ENCODE measurements around the gene CCDC102B.
A peak's percentile ranks its signal among the peaks of the same experiment; 100 is the strongest.

The CCDC102B gene

DNA sequence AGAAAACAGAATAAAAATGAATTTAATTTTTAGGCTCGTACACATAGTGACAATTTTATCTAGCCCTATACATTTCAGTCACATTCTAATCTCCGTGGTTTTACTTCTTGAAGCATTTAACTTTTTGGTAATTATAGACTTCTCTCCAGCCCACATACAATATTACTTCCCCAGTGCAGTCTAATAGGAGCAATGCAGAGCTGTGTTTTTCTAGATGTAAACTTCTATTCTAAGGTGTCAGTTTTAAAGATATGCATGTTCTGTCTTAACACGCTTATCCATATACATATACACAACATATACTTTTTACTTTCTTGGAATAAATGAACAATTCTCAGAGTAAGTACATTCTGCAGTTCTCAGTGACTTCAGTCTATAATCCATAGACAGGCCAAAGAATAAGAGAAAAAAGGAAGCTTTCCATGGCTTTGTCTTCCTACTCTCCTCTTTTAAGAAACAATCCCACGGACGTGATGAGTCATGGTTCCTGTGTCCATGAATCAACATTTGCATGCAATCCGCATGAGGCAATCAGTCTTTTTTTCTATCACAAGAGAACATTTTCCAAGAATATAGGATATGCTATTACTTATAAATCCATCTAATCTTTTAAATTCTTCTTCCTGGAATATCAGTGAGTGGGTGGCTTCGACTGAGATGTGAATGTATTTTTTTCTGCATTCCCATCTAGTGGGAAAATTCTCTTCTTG, 42.8 kb downstream of the CCDC102B start:
- no peak overlapping the region for H3K27ac ChIP-seq (ENCODE audit: insufficient read depth in 1 of 2, low read depth in 1 of 2, low read length in 2 of 2, poor library complexity in 1 of 2, severe bottlenecking in 2 of 2)

GRCh38 chr18:68841301-68841700, 43.4 kb downstream of the CCDC102B start:
- H3K36me3 ChIP-seq (ENCODE audit: control insufficient read depth in 4 of 4, insufficient read depth in 4 of 4, low read length in 3 of 4) = no peaks in the 10 kb centered on the region
- H3K27ac ChIP-seq (ENCODE audit: insufficient read depth in 1 of 2, low read depth in 1 of 2, low read length in 2 of 2, poor library complexity in 1 of 2, severe bottlenecking in 2 of 2) = no peak overlapping the region
- POLR2A ChIA-PET = no interaction called here
- H3K4me3 ChIP-seq (ENCODE audit: control insufficient read depth in 1 of 7, extremely low read depth in 1 of 7, insufficient read depth in 4 of 7, low read depth in 2 of 7, low read length in 6 of 7) = no peak overlapping the region
- H3K27me3 ChIP-seq (replicated peaks in 2 of 5; ENCODE audit: control insufficient read depth in 4 of 5, insufficient read depth in 5 of 5, low read length in 4 of 5) = no peaks in the 10 kb centered on the region
- H3K9me3 ChIP-seq (ENCODE audit: control extremely low read depth in 1 of 5, control insufficient read depth in 4 of 5, insufficient read depth in 2 of 5, low read depth in 1 of 5, low read length in 4 of 5) = no peaks in the 10 kb centered on the region
- H3K4me1 ChIP-seq (ENCODE audit: control extremely low read depth in 1 of 4, control insufficient read depth in 4 of 4, insufficient read depth in 4 of 4, low read length in 3 of 4) = peaks cover 0 to 8% (median 2%) of the 10 kb centered on the region in 4 experiments
- no peak for DNase-seq
- CTCF ChIA-PET = no interaction called here

More for the DNA sequence above, 42.8 kb downstream of the CCDC102B start:
- H3K4me3 ChIP-seq (ENCODE audit: control insufficient read depth in 1 of 7, extremely low read depth in 1 of 7, insufficient read depth in 4 of 7, low read depth in 2 of 7, low read length in 6 of 7) = no peak overlapping the region
- no peaks in the 10 kb centered on the region for H3K36me3 ChIP-seq (ENCODE audit: control insufficient read depth in 4 of 4, insufficient read depth in 4 of 4, low read length in 3 of 4)
- DNase-seq = peak in 2 of 3 donors; percentile 9
- POLR2A ChIA-PET = no interaction called here
- H3K27me3 ChIP-seq (replicated peaks in 2 of 5; ENCODE audit: control insufficient read depth in 4 of 5, insufficient read depth in 5 of 5, low read length in 4 of 5) = no peaks in the 10 kb centered on the region
- H3K9me3 ChIP-seq (ENCODE audit: control extremely low read depth in 1 of 5, control insufficient read depth in 4 of 5, insufficient read depth in 2 of 5, low read depth in 1 of 5, low read length in 4 of 5) = no peaks in the 10 kb centered on the region
- WGBS (ENCODE audit: insufficient coverage) = no CpG with 5 or more reads among the region's 7 CpGs
- CTCF ChIA-PET = no interaction called here
- peaks cover 0 to 8% (median 2%) of the 10 kb centered on the region in 4 experiments for H3K4me1 ChIP-seq (ENCODE audit: control extremely low read depth in 1 of 4, control insufficient read depth in 4 of 4, insufficient read depth in 4 of 4, low read length in 3 of 4)

DNA sequence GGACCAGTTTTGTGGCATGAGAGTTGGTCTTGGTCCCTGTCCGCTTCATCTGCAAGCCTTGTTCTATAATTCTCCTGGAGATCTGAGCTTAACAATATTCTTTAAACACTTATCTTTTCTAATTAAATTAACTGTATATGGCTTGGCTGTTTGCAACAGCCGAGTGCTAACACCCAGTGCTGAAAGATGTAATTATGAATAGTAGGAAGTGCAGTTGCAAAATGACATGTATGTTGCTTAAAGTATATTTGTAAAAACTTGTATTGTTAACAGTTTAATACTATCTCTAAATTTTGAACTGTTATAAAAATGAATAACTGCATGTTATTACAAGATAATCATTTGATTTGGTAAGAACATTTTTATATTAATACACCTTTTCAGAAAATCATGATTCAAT, 45.1 kb downstream of the CCDC102B start:
- no peaks in the 10 kb centered on the region for H3K27me3 ChIP-seq (replicated peaks in 2 of 5; ENCODE audit: control insufficient read depth in 4 of 5, insufficient read depth in 5 of 5, low read length in 4 of 5)
- no peaks in the 10 kb centered on the region for H3K9me3 ChIP-seq (ENCODE audit: control extremely low read depth in 1 of 5, control insufficient read depth in 4 of 5, insufficient read depth in 2 of 5, low read depth in 1 of 5, low read length in 4 of 5)
- peaks cover 0 to 8% (median 2%) of the 10 kb centered on the region in 4 experiments for H3K4me1 ChIP-seq (ENCODE audit: control extremely low read depth in 1 of 4, control insufficient read depth in 4 of 4, insufficient read depth in 4 of 4, low read length in 3 of 4)
- WGBS (ENCODE audit: insufficient coverage) = no CpG with 5 or more reads among the region's 2 CpGs
- H3K4me3 ChIP-seq (ENCODE audit: control insufficient read depth in 1 of 7, extremely low read depth in 1 of 7, insufficient read depth in 4 of 7, low read depth in 2 of 7, low read length in 6 of 7) = no peak overlapping the region
- DNase-seq = no peak
- H3K27ac ChIP-seq (ENCODE audit: insufficient read depth in 1 of 2, low read depth in 1 of 2, low read length in 2 of 2, poor library complexity in 1 of 2, severe bottlenecking in 2 of 2) = no peak overlapping the region
- no peaks in the 10 kb centered on the region for H3K36me3 ChIP-seq (ENCODE audit: control insufficient read depth in 4 of 4, insufficient read depth in 4 of 4, low read length in 3 of 4)
- ChIA-PET POLR2A (interaction anchor here (0.7 kb wide), 1 partner anchor 452 kb away, joined by 3 read pairs; no protein-coding TSS in a partner anchor), CTCF (no interaction called here)

GRCh38 chr18:68843473-68844089, 45.7 kb downstream of the CCDC102B start:
- Histone ChIP-seq H3K27ac (ENCODE audit: insufficient read depth in 1 of 2, low read depth in 1 of 2, low read length in 2 of 2, poor library complexity in 1 of 2, severe bottlenecking in 2 of 2) (no peak overlapping the region), H3K4me1 (ENCODE audit: control extremely low read depth in 1 of 4, control insufficient read depth in 4 of 4, insufficient read depth in 4 of 4, low read length in 3 of 4) (peaks cover 0 to 5% (median 2%) of the 10 kb centered on the region in 4 experiments), H3K36me3 (ENCODE audit: control insufficient read depth in 4 of 4, insufficient read depth in 4 of 4, low read length in 3 of 4) (no peaks in the 10 kb centered on the region), H3K27me3 (replicated peaks in 2 of 5; ENCODE audit: control insufficient read depth in 4 of 5, insufficient read depth in 5 of 5, low read length in 4 of 5) (no peaks in the 10 kb centered on the region), H3K9me3 (ENCODE audit: control extremely low read depth in 1 of 5, control insufficient read depth in 4 of 5, insufficient read depth in 2 of 5, low read depth in 1 of 5, low read length in 4 of 5) (no peaks in the 10 kb centered on the region), H3K4me3 (ENCODE audit: control insufficient read depth in 1 of 7, extremely low read depth in 1 of 7, insufficient read depth in 4 of 7, low read depth in 2 of 7, low read length in 6 of 7) (no peak overlapping the region)
- no CpG with 5 or more reads among the region's 2 CpGs for WGBS (ENCODE audit: insufficient coverage)
- DNase-seq = no peak
- POLR2A ChIA-PET = no interaction called here
- CTCF ChIA-PET = no interaction called here

DNA sequence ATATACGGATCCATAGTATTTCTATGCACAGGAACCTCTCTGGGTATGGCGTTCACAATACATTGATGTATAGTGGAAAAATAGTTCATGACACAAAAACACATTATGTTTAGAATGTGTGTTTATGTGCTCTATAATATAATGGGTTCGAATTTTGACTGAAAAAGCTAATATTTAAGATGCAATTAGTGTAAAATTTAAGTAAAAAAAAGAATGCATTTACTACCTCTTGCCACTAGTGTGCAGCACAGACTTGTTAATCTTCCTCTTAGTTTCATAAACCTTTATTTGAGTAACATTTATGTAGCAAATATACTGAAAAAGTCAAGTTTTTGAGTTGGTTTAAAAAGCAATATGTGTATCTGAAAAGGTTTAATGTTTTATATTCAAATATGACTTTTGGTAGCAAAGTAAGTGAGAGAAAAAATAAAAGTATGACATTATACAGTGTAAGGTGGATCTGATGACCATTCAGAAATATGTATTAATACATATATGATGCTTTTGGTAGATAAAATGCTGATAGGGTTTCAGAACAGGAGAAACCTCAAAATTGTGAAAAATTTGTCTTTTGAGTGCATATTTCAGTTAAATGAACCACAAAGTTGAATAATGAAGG, 49.4 kb downstream of the CCDC102B start:
- no peak overlapping the region for H3K27ac ChIP-seq (ENCODE audit: insufficient read depth in 1 of 2, low read depth in 1 of 2, low read length in 2 of 2, poor library complexity in 1 of 2, severe bottlenecking in 2 of 2)
- CTCF ChIA-PET = interaction anchor here (1.4 kb wide), 1 partner anchor 9 kb away, joined by 6 read pairs; no protein-coding TSS in a partner anchor
- H3K27me3 ChIP-seq (replicated peaks in 2 of 5; ENCODE audit: control insufficient read depth in 4 of 5, insufficient read depth in 5 of 5, low read length in 4 of 5) = no peaks in the 10 kb centered on the region
- no peaks in the 10 kb centered on the region for H3K36me3 ChIP-seq (ENCODE audit: control insufficient read depth in 4 of 4, insufficient read depth in 4 of 4, low read length in 3 of 4)
- POLR2A ChIA-PET = no interaction called here
- H3K9me3 ChIP-seq (ENCODE audit: control extremely low read depth in 1 of 5, control insufficient read depth in 4 of 5, insufficient read depth in 2 of 5, low read depth in 1 of 5, low read length in 4 of 5) = no peaks in the 10 kb centered on the region
- no peaks in the 10 kb centered on the region for H3K4me1 ChIP-seq (ENCODE audit: control extremely low read depth in 1 of 4, control insufficient read depth in 4 of 4, insufficient read depth in 4 of 4, low read length in 3 of 4)
- DNase-seq = peak; percentile 21 to 55 (median 35)
- H3K4me3 ChIP-seq (ENCODE audit: control insufficient read depth in 1 of 7, extremely low read depth in 1 of 7, insufficient read depth in 4 of 7, low read depth in 2 of 7, low read length in 6 of 7) = no peak overlapping the region
- no CpG with 5 or more reads among the region's 3 CpGs for WGBS (ENCODE audit: insufficient coverage)

DNA sequence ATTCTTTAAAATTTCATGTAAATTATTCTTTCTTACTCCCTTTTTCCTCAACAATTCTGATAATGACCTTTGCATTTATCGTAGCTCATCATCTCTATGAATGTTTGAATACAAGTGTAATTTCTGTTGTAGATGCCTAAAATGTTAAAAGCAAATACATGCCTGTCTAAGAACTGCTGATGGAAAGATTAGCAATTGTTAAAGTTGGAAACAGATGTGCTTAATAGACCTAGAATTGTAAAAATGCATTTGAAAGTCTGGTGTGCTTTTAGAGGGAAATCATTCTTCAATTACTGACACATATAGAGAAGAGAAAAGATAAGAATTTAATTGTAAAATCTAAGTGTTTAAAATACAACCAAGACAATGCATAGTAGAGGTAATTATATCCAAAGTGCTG, 50.4 kb downstream of the CCDC102B start:
- Histone ChIP-seq H3K36me3 (ENCODE audit: control insufficient read depth in 4 of 4, insufficient read depth in 4 of 4, low read length in 3 of 4) (no peaks in the 10 kb centered on the region), H3K27ac (ENCODE audit: insufficient read depth in 1 of 2, low read depth in 1 of 2, low read length in 2 of 2, poor library complexity in 1 of 2, severe bottlenecking in 2 of 2) (no peak overlapping the region), H3K4me1 (ENCODE audit: control extremely low read depth in 1 of 4, control insufficient read depth in 4 of 4, insufficient read depth in 4 of 4, low read length in 3 of 4) (no peaks in the 10 kb centered on the region), H3K4me3 (ENCODE audit: control insufficient read depth in 1 of 7, extremely low read depth in 1 of 7, insufficient read depth in 4 of 7, low read depth in 2 of 7, low read length in 6 of 7) (no peak overlapping the region), H3K27me3 (replicated peaks in 2 of 5; ENCODE audit: control insufficient read depth in 4 of 5, insufficient read depth in 5 of 5, low read length in 4 of 5) (no peaks in the 10 kb centered on the region), H3K9me3 (ENCODE audit: control extremely low read depth in 1 of 5, control insufficient read depth in 4 of 5, insufficient read depth in 2 of 5, low read depth in 1 of 5, low read length in 4 of 5) (no peaks in the 10 kb centered on the region)
- WGBS (ENCODE audit: insufficient coverage) = no CpG with 5 or more reads among the region's 1 CpG
- POLR2A ChIA-PET = no interaction called here
- DNase-seq = no peak
- CTCF ChIA-PET = interaction anchor here (1.1 kb wide), 1 partner anchor 1230 kb away, joined by 3 read pairs; no protein-coding TSS in a partner anchor

GRCh38 chr18:68854786-68855391, 57.0 kb downstream of the CCDC102B start:
- H3K27me3 ChIP-seq (replicated peaks in 2 of 5; ENCODE audit: control insufficient read depth in 4 of 5, insufficient read depth in 5 of 5, low read length in 4 of 5) = no peaks in the 10 kb centered on the region
- WGBS (ENCODE audit: insufficient coverage) = 83% methylated on average over 1 of the region's 4 CpGs
- H3K36me3 ChIP-seq (ENCODE audit: control insufficient read depth in 4 of 4, insufficient read depth in 4 of 4, low read length in 3 of 4) = no peaks in the 10 kb centered on the region

More at GRCh38 chr18:68854786-68855391, 57.0 kb downstream of the CCDC102B start:
- POLR2A ChIA-PET = interaction anchor here (0.7 kb wide), 1 partner anchor 1576 kb away, joined by 3 read pairs; no protein-coding TSS in a partner anchor
- no peaks in the 10 kb centered on the region for H3K4me1 ChIP-seq (ENCODE audit: control extremely low read depth in 1 of 4, control insufficient read depth in 4 of 4, insufficient read depth in 4 of 4, low read length in 3 of 4)
- H3K27ac ChIP-seq (ENCODE audit: insufficient read depth in 1 of 2, low read depth in 1 of 2, low read length in 2 of 2, poor library complexity in 1 of 2, severe bottlenecking in 2 of 2) = no peak overlapping the region
- H3K9me3 ChIP-seq (ENCODE audit: control extremely low read depth in 1 of 5, control insufficient read depth in 4 of 5, insufficient read depth in 2 of 5, low read depth in 1 of 5, low read length in 4 of 5) = no peaks in the 10 kb centered on the region
- DNase-seq = no peak
- no peak overlapping the region for H3K4me3 ChIP-seq (ENCODE audit: control insufficient read depth in 1 of 7, extremely low read depth in 1 of 7, insufficient read depth in 4 of 7, low read depth in 2 of 7, low read length in 6 of 7)
- CTCF ChIA-PET = no interaction called here

All from common myeloid progenitor, CD34-positive (primary cell).